NCI-H2171 (cell line): Measurements from ENCODE around the gene SLC31A1.

ENCODE experiments used
- DNase-seq: peaks from one replicate; lab custom pipeline; 2025; lab: John Stamatoyannopoulos, UW

The SLC31A1 gene

GRCh38 chr9:113302792-113303418 lies 81.6 kb downstream of the SLC31A1 start, which contains the start of gene RNF183:
Gene RNF183, minus strand, starts transcription at chr9:113303376. Its CDS starts 5,192 bp downstream, at chr9:113298184.
- DNase-seq = no peak

DNA sequence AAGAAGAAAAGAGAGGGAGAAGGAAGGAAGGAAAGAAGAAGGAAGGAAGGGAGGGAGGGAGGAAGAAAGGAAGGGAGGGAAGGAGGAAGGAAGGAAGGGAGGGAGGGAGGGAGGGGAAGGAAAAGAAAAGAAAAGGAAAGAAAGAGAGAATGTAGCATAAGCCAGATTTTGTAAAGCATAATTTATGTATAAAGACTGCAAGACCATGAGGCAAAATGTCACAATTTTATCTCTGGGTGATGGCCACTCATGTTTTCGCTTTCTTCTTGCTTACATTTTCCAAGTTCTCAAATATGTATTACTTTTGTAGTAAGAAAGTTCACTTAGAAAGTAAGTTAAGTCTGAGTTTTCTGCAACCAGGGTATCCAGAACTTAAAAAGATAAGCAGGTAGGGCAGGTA lies 85.2 kb downstream of the SLC31A1 start:
- no peak for DNase-seq

- DNase-seq = no peak
These were observed 86.1 kb downstream of the SLC31A1 start for GRCh38 chr9:113307396-113307975.

- no peak for DNase-seq
These were observed 88.0 kb downstream of the SLC31A1 start for GRCh38 chr9:113309204-113309813.

GRCh38 chr9:113310538-113310937 lies 89.2 kb downstream of the SLC31A1 start:
- DNase-seq = no peak

DNA sequence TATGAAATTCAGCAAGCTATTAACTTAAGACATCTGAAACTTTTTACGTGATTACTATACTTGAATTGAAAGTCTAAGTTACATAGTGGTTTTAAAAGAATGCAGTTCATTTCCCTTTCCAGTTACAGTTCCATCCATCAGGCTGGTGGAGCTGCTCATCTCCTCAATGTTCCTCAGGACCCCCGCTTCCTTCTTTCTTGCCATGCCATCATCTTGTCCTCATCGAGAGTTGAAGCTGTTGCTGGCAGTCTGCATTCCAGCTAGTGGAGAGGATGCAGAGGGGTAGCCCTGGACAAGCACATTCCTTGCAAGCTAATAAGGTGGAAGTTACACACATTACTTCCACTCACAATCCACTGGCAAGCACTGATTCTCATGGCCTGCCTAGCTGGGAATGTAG lies 90.6 kb downstream of the SLC31A1 start:
- no peak for DNase-seq

- DNase-seq = no peak
These were observed 91.9 kb downstream of the SLC31A1 start for GRCh38 chr9:113313261-113313660.
